RWPE2 (cell line): ENCODE data around the gene NOTUM.
A peak's percentile ranks its signal among the peaks of the same experiment; 100 is the strongest.

ENCODE experiments used
- ATAC-seq: fragments of 200-7000 bp; cut with Tn5 transposase; 3 replicates; pipeline ENCODE4 v1.9.1; 2021; ENCODE audit warnings: low read depth
- DNase-seq: peaks from one replicate; pipeline ENCODE4 v3.0.0-alpha.2; 2020; ENCODE audit warnings: low spot score
- H3K27ac ChIP-seq: fragments of 450-650 bp; 2 replicates; pipeline ENCODE4 v1.5.1; 2017; ENCODE audit warnings: mild to moderate bottlenecking; ENCODE audit not compliant: poor library complexity, severe bottlenecking
- H3K27me3 ChIP-seq: fragments of 250-450 bp; sonication (Bioruptor Pico); 2 replicates; pipeline ENCODE4 v1.5.1; 2021; ENCODE audit warnings: mild to moderate bottlenecking, moderate library complexity; ENCODE audit not compliant: insufficient read depth, poor library complexity, severe bottlenecking
- H3K36me3 ChIP-seq: fragments of 250-450 bp; sonication (Bioruptor Pico); 2 replicates; pipeline ENCODE4 v1.5.1; 2020; ENCODE audit warnings: low read depth, mild to moderate bottlenecking, moderate library complexity
- H3K4me1 ChIP-seq: fragments of 250-450 bp; sonication (Bioruptor Pico); 2 replicates; pipeline ENCODE4 v1.5.1; 2021; ENCODE audit warnings: mild to moderate bottlenecking, moderate library complexity; ENCODE audit not compliant: insufficient read depth, poor library complexity, severe bottlenecking
- H3K4me3 ChIP-seq: fragments of 250-450 bp; sonication (Bioruptor Pico); 2 replicates; pipeline ENCODE4 v1.5.1; 2021; ENCODE audit warnings: mild to moderate bottlenecking, moderate library complexity; ENCODE audit not compliant: severe bottlenecking
- H3K9me3 ChIP-seq: fragments of 250-450 bp; sonication (Bioruptor Pico); 2 replicates; pipeline ENCODE4 v1.5.1; 2021; ENCODE audit warnings: mild to moderate bottlenecking, moderate library complexity; ENCODE audit not compliant: severe bottlenecking
- TF ChIP-seq, protein P1 (sequence below): fragments of 450-650 bp; IDR thresholded peaks from one replicate; pipeline ENCODE4 v1.5.1; 2017; ENCODE audit warnings: mild to moderate bottlenecking, moderate library complexity; ENCODE audit not compliant: poor library complexity, severe bottlenecking

NOTUM gene

DNA sequence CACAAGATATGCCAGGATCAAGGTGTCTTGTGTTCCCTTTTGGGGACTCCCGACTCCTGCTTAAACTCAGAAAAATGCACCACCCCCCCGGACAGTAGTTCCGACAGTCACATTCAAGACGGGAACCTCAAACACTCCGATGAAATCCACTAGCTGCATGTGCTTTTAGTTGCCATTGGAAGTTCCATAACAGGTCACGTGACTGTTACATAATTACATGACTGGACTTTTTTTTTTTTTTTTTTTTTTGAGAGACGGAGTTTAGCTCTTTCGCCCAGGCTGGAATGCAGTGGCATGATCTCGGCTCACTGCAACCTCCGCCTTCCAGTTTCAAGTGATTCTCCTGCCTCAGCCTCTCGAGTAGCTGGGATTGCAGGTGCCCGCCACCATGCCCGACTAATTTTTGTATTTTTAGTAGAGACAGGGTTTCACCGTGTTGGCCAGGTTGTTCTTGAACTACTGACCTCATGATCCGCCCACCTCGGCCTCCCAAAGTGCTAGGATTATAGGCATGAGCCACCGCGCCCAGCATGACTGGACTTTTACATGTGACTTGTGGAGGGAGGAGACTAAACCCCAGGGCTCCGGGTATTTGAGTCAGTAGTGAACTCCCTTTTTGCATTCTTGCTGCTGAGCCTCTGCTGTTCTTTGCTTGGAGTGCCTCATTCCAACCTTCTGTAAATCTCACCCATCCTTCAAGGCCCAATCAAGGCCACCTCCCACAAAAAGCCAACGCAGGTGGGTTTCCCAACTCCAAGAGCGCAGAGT is 44.6 kb downstream of the NOTUM start:
- Histone ChIP-seq H3K4me1 (peaks cover 25% of the 10 kb centered on the region), H3K9me3 (no peaks in the 10 kb centered on the region), H3K36me3 (peaks cover 51% of the 10 kb centered on the region), H3K27ac (peak overlapping the region; percentile 44), H3K4me3 (peak overlapping the region; percentile 98), H3K27me3 (no peaks in the 10 kb centered on the region)
- ATAC-seq: peak; percentile 60
- no peak for DNase-seq
- TF ChIP-seq, protein P1, sequence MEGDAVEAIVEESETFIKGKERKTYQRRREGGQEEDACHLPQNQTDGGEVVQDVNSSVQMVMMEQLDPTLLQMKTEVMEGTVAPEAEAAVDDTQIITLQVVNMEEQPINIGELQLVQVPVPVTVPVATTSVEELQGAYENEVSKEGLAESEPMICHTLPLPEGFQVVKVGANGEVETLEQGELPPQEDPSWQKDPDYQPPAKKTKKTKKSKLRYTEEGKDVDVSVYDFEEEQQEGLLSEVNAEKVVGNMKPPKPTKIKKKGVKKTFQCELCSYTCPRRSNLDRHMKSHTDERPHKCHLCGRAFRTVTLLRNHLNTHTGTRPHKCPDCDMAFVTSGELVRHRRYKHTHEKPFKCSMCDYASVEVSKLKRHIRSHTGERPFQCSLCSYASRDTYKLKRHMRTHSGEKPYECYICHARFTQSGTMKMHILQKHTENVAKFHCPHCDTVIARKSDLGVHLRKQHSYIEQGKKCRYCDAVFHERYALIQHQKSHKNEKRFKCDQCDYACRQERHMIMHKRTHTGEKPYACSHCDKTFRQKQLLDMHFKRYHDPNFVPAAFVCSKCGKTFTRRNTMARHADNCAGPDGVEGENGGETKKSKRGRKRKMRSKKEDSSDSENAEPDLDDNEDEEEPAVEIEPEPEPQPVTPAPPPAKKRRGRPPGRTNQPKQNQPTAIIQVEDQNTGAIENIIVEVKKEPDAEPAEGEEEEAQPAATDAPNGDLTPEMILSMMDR: no peak

DNA sequence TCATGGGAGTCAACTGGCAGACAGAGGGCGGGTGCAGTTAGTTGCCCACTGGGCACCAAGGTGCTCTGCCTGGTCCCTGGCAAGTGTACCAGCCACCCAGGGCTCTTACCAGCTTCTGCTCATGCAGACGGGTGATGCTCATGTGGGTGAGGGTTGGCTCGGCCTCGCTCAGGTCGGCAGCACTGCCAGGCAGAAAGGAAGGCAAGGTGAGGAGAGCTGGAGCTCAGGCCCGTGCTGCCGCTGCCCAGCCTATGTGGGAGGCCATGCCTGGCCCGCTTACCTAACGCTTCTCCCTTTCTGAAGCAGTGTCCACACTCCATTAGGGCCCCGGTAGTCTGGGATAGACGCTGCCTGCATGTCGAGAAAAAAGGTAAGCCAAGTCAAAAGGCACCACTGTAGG is 45.7 kb downstream of the NOTUM start:
- Histone ChIP-seq H3K4me1 (peaks cover 26% of the 10 kb centered on the region), H3K9me3 (no peaks in the 10 kb centered on the region), H3K27ac (no peak overlapping the region), H3K36me3 (peaks cover 46% of the 10 kb centered on the region), H3K4me3 (no peak overlapping the region), H3K27me3 (no peaks in the 10 kb centered on the region)
- no peak for DNase-seq
- TF ChIP-seq, protein P1: no peak
- ATAC-seq: no peak

DNA sequence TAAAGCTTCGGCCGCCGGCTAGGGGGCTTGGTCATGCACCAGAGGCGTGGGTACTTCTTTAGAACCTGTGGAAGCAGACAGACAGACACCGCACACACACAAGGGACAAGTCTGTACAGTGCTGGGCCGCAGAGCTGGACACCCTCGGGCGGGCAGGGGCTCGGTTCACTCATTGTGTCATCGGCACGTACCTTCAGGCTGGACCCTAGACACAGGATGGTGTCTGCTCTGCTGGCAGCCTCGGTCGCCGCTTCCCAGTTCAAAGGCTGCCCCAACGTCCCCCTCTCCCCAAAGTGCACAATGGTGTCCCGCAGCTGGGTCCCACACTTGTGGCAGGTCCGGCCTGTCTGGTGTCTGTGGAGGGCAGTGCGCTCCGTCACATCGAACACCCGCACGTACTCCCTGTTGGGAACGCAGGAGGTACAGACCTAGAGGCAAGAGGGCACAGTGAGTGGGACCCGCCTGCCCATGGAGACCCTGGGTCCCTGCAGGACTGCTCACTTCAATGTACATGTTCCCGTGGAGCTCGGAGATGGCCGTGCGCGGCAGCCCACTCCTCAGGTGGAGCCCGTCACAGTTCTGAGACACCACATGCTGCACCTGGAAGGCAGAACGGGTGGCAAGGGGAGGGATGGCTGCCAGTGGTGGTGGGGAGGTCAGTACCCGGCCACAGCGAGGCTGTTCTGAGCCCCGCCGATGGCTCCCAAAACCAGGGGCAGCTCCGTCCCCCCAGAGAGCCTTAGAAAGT is 46.7 kb downstream of the NOTUM start:
- H3K4me3 ChIP-seq: no peak overlapping the region
- TF ChIP-seq, protein P1: no peak
- ATAC-seq (no peak), DNase-seq (no peak)
- peaks cover 47% of the 10 kb centered on the region for H3K36me3 ChIP-seq
- H3K27ac ChIP-seq: peak overlapping the region; percentile 46
- H3K27me3 ChIP-seq: no peaks in the 10 kb centered on the region
- H3K9me3 ChIP-seq: no peaks in the 10 kb centered on the region
- H3K4me1 ChIP-seq: peaks cover 29% of the 10 kb centered on the region

DNA sequence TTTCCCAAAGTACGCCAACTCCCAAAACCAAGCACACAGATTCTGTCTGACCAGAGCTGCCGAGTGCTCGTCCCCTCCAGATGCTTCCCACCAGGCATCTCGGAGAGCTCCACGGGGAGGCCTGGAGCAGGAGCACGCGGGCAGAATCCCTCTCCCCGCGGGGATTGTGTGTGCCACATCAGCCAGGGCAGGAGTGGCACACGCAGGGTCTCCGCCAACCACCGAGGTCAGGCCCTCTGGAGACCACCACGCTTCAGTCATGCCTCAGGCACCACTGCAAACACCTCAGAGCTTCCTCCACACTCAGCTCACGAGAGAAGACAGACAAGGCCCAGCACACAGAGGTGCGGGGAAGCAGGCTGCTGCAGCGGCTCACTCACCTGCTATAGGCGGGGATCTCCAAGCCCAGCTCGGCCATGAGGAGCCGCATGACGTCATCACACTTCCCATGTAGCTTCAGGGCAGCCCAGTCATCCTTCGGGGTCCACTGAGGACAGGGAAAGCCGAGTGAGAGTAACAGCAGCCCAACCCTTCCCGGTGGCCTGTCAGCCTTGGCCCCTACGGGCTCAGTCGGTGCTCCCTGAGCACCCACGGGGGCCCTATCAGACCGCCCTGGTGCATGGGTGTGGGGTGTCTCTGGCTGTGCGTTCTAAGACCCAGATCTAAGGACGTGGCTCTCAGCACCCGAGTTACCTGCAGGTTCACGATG is 47.4 kb downstream of the NOTUM start:
- DNase-seq: no peak
- H3K4me3 ChIP-seq: no peak overlapping the region
- TF ChIP-seq, protein P1: no peak
- no peaks in the 10 kb centered on the region for H3K27me3 ChIP-seq
- H3K9me3 ChIP-seq: no peaks in the 10 kb centered on the region
- ATAC-seq: no peak
- H3K36me3 ChIP-seq: peaks cover 54% of the 10 kb centered on the region
- peak overlapping the region; percentile 46 for H3K27ac ChIP-seq
- peaks cover 29% of the 10 kb centered on the region for H3K4me1 ChIP-seq
